ENCODE measurements around the gene FRYL. TPM values are rescaled to one million over a fixed set of nuclear protein-coding genes. Genes with fewer than 3 reads are reported as not detected.

Gene FRYL
- total RNA-seq, 4 donors from 2014 or later: 51.1 to 96.5 (median 70.6) TPM

DNA sequence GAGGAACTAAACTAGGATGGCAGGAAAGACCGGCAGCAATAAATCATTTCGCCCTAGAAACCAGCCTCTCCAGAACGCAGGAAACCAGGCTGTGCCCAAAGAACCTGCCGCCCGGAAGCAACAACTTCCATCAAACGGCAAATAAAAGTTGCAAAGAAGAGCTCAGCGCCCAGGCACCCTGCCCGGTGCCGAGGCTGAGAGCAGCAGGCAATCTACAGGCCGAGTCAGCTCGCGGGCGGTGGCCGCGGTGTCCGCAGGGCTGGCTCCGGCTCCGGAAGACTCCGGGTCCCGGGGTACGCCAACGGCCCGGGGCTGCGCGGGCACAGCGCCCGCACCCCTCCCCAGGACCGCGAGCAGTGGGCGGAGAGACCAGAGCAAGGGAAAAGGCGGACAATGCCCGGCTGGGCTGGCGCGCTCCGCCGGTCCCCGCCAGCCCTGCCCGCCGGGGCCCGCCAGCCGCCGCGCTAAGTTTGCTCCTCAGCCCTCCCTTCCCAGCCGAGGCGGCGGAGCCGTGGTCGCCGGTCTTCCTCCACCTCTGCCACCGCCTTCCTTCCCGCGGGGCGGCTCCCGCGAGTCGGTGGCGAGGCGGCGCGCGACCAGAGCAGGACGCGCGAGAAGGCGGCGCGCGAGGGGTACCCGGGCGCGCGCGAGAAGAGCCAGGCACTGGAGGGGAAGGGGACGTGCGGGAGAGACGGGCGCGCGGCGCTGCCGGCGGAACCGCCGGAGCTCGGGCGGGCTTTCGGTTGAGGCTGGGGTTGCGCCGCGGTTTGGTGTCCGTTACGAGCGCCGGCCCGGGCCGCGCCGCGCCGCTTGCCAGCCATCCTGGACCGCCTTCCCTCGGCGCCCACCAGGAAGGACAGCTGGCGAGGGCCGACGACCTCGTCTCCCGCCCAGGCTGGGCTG, 733 bp downstream of the FRYL start:
- 0% methylated on average over 19 to 83 of the region's 108 CpGs for WGBS, 2 donors
- TF ChIP-seq, protein P1, sequence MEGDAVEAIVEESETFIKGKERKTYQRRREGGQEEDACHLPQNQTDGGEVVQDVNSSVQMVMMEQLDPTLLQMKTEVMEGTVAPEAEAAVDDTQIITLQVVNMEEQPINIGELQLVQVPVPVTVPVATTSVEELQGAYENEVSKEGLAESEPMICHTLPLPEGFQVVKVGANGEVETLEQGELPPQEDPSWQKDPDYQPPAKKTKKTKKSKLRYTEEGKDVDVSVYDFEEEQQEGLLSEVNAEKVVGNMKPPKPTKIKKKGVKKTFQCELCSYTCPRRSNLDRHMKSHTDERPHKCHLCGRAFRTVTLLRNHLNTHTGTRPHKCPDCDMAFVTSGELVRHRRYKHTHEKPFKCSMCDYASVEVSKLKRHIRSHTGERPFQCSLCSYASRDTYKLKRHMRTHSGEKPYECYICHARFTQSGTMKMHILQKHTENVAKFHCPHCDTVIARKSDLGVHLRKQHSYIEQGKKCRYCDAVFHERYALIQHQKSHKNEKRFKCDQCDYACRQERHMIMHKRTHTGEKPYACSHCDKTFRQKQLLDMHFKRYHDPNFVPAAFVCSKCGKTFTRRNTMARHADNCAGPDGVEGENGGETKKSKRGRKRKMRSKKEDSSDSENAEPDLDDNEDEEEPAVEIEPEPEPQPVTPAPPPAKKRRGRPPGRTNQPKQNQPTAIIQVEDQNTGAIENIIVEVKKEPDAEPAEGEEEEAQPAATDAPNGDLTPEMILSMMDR (IDR thresholded peaks at IDR 0.05): no peak
- TF ChIP-seq POLR2A (IDR thresholded peaks at IDR 0.05): no peak
- peak overlapping the region; percentile 79 for H3K4me3 ChIP-seq (ENCODE audit: low read depth, poor library complexity, severe bottlenecking)
- peak; percentile 47 to 90 for DNase-seq (ENCODE audit: low spot score in 2 of 2)
- intact Hi-C loops (cut with DNase I; ENCODE audit: low total_unique reads): loop anchor here (10.0 kb wide), 1 partner anchor 195 kb away; no protein-coding TSS in a partner anchor

DNA sequence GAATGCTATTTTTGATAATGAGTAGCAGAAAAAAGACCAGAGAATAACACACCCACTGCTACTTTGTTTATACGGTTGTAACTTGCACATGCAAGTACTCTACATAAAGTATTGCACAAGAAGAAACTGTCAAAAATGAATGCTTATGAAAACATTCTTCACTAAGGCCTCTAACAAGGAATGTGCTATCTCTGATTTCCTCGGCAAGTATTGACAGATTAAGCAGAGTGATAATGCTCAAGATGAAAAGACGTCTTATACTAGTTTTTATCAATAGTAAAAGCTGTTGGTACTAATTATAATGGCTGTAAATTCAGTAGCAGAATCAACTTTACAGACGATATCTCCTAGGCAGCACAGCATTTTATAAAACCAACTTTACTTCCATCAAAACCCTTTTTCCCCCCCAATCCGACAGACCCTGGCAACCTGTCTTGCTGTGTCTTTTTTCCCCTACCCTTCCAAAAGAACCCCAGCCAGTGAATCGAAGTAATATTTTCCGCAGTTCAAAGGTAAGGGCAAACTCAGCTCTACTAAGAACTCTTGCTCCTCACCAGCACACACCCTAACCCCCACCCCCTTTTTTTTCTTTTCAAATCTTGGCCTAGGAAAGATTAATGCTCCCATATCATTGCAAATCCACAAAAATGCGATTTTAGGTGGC, 1.5 kb downstream of the FRYL start:
- 0 to 1% methylated on average over 8 of the region's 8 CpGs for WGBS, 2 donors
- TF ChIP-seq, protein P1 (IDR thresholded peaks at IDR 0.05): no peak
- no peak for TF ChIP-seq POLR2A (IDR thresholded peaks at IDR 0.05)
- peak overlapping the region; percentile 79 for H3K4me3 ChIP-seq (ENCODE audit: low read depth, poor library complexity, severe bottlenecking)
- intact Hi-C loops (cut with DNase I; ENCODE audit: low total_unique reads): loop anchor here (10.0 kb wide), 1 partner anchor 194 kb away; no protein-coding TSS in a partner anchor
- no peak for DNase-seq (ENCODE audit: low spot score in 2 of 2)

DNA sequence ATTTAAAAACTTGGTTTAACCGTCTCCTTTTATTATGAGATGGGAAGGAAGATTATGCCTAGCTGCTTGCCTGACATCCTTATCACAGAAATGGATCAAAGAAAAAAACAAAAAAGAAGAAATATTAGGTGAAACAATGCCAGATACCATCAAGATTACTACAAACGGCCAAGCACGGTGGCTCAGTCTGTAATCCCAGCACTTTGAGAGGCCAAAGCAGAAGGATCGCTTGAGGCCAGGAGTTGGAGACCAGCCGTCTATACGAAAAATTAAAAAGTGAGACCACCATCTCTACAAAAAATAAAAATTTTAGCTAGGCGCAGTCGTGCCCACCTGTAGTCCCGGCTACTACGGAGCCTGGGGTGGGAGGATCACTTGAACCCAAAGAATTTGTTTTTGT, 2.3 kb downstream of the FRYL start:
- intact Hi-C loops (cut with DNase I; ENCODE audit: low total_unique reads): loop anchor here (10.0 kb wide), 1 partner anchor 193 kb away; no protein-coding TSS in a partner anchor
- no peak for TF ChIP-seq POLR2A (IDR thresholded peaks at IDR 0.05)
- TF ChIP-seq, protein P1 (IDR thresholded peaks at IDR 0.05): no peak

DNA sequence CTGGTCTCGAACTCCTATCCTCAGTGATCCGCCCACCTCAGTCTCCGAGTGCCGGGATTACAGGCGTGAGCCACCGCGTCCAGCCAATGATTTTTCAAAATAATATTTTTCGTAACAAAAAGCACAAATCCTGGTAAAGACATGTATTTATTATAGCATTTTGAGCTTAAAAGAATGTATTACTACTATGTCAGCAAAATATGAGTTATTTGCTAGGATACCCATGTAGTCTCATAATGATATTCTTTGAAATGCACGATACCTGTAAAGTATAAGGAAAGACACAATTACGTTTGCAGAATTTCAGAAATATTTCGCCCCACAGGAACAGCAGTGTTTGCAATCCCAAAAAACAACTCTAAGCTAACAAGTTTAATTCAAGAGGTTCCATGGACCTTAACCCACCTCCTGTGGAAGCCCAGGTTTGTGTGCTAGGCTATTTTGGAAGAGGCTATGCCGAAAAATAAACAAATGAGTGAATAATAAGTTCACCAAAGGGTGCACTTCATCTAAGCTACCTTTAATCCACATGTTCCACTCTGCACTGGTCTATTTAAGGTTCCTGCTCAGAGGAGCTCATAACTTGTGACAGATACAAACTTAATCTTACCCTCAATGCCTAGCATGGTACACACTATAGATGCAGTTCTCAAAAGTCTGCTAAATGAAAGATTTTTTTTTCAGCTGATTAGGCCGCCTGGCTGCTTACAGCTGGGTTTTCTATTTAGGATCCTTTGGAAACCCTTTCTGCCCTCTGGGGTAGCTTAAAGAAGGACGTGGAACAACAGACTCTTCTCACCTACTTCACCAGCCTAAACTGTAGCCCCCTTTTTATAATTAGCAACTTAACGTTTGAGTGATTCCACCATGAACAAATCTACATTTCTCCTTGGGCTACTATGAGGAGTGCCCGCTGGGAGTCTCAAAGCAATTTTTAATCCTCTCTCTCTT, 5.0 kb downstream of the FRYL start:
- intact Hi-C loops (cut with DNase I; ENCODE audit: low total_unique reads): loop anchor here (10.0 kb wide), 1 partner anchor 190 kb away; no protein-coding TSS in a partner anchor

More for the DNA sequence above, 2.3 kb downstream of the FRYL start:
- DNase-seq (ENCODE audit: low spot score in 2 of 2): no peak
- WGBS, 2 donors: 33 to 41% methylated on average over 10 of the region's 10 CpGs
- no peak overlapping the region for H3K4me3 ChIP-seq (ENCODE audit: low read depth, poor library complexity, severe bottlenecking)

More for the DNA sequence above, 5.0 kb downstream of the FRYL start:
- no peak for DNase-seq (ENCODE audit: low spot score in 2 of 2)
- TF ChIP-seq POLR2A (IDR thresholded peaks at IDR 0.05): no peak
- TF ChIP-seq, protein P1 (IDR thresholded peaks at IDR 0.05): no peak
- no peak overlapping the region for H3K4me3 ChIP-seq (ENCODE audit: low read depth, poor library complexity, severe bottlenecking)
- 80 to 83% methylated on average over 16 of the region's 16 CpGs for WGBS, 2 donors

All from lower leg skin (tissue), 4 donors.